H9 (cell line): ENCODE results near the gene ZNF750. TPM values are rescaled to one million over a fixed set of nuclear protein-coding genes. Genes with fewer than 3 reads are reported as not detected.
A peak's percentile ranks its signal among the peaks of the same experiment; 100 is the strongest.

ENCODE experiments used
- DNase-seq: peaks from one replicate; pipeline ENCODE4 v3.0.0-alpha.2; 2017
- H2AFZ ChIP-seq: one replicate; pipeline ENCODE4 v1.6.1; 2013; ENCODE audit warnings: mild to moderate bottlenecking, low read length, control low read depth, moderate library complexity
- H2AK5ac ChIP-seq: 2 replicates; pipeline ENCODE4 v1.6.1; 2013; ENCODE audit warnings: low read length, control low read depth, mixed read lengths; ENCODE audit not compliant: insufficient read length
- H2BK120ac ChIP-seq: one replicate; pipeline ENCODE4 v1.6.1; 2013; ENCODE audit warnings: low read depth, mild to moderate bottlenecking, low read length, control low read depth, inconsistent platforms; ENCODE audit not compliant: poor library complexity, severe bottlenecking
- H2BK12ac ChIP-seq: 2 replicates; pipeline ENCODE4 v1.6.1; 2013; ENCODE audit warnings: low read length, control low read depth, mixed read lengths, low read depth; ENCODE audit not compliant: insufficient read length
- H2BK15ac ChIP-seq: 2 replicates; pipeline ENCODE4 v1.6.1; 2013; ENCODE audit warnings: low read depth, low read length, control low read depth
- H2BK20ac ChIP-seq: one replicate; pipeline ENCODE4 v1.6.1; 2013; ENCODE audit warnings: low read depth, mild to moderate bottlenecking, low read length, control low read depth, inconsistent platforms; ENCODE audit not compliant: poor library complexity, severe bottlenecking
- H2BK5ac ChIP-seq: 2 replicates; pipeline ENCODE4 v1.6.1; 2013; ENCODE audit warnings: low read length, control low read depth, mixed read lengths; ENCODE audit not compliant: insufficient read length
- H3K14ac ChIP-seq: 2 replicates; pipeline ENCODE4 v1.6.1; 2013; ENCODE audit warnings: low read length, control low read depth; ENCODE audit not compliant: insufficient read depth
- H3K18ac ChIP-seq: 2 replicates; pipeline ENCODE4 v1.6.1; 2013; ENCODE audit warnings: low read depth, mild to moderate bottlenecking, mixed read lengths, low read length, control low read depth; ENCODE audit not compliant: insufficient read length
- H3K23ac ChIP-seq: 2 replicates; pipeline ENCODE4 v1.6.1; 2013; ENCODE audit warnings: low read length, control low read depth, mixed read lengths, low read depth; ENCODE audit not compliant: insufficient read length
- H3K23me2 ChIP-seq: 2 replicates; pipeline ENCODE4 v1.6.1; 2013; ENCODE audit warnings: low read depth, mild to moderate bottlenecking, mixed read lengths, low read length, control low read depth; ENCODE audit not compliant: insufficient read length, poor library complexity, severe bottlenecking
- H3K27ac ChIP-seq: 2 replicates; pipeline ENCODE4 v1.5.1; 2013; ENCODE audit warnings: low read length, control low read depth, mixed read lengths, low read depth; ENCODE audit not compliant: insufficient read length
- H3K27me3 ChIP-seq: 2 replicates; pipeline ENCODE4 v1.6.1; 2013; ENCODE audit warnings: low read length, control low read depth, inconsistent platforms; ENCODE audit not compliant: insufficient read depth
- H3K4ac ChIP-seq: 2 replicates; pipeline ENCODE4 v1.6.1; 2013; ENCODE audit warnings: low read depth, mild to moderate bottlenecking, control low read depth, inconsistent platforms, low read length, moderate library complexity
- H3K4me1 ChIP-seq: 2 replicates; pipeline ENCODE4 v1.6.1; 2013; ENCODE audit warnings: low read length, control low read depth, inconsistent platforms; ENCODE audit not compliant: insufficient read depth
- H3K4me2 ChIP-seq: 2 replicates; pipeline ENCODE4 v1.6.1; 2013; ENCODE audit warnings: low read length, control low read depth, mixed read lengths; ENCODE audit not compliant: insufficient read length, insufficient read depth
- H3K56ac ChIP-seq: 2 replicates; pipeline ENCODE4 v1.6.1; 2013; ENCODE audit warnings: low read depth, mild to moderate bottlenecking, mixed read lengths, low read length, control low read depth; ENCODE audit not compliant: insufficient read length
- H3K79me1 ChIP-seq: 2 replicates; pipeline ENCODE4 v1.6.1; 2013; ENCODE audit warnings: low read depth, mild to moderate bottlenecking, moderate library complexity, low read length, control low read depth, inconsistent platforms; ENCODE audit not compliant: insufficient read depth, poor library complexity, severe bottlenecking
- H3K79me2 ChIP-seq: 2 replicates; pipeline ENCODE4 v1.6.1; 2013; ENCODE audit warnings: low read length, control low read depth, inconsistent platforms; ENCODE audit not compliant: insufficient read depth
- H3K9ac ChIP-seq: 2 replicates; pipeline ENCODE4 v1.6.1; 2013; ENCODE audit warnings: low read length, control low read depth, mixed read lengths; ENCODE audit not compliant: insufficient read length; ENCODE audit errors: extremely low read depth
- H3K9me3 ChIP-seq: one replicate; pipeline ENCODE4 v1.6.1; 2013; ENCODE audit warnings: low read depth, low read length, inconsistent platforms; ENCODE audit not compliant: control insufficient read depth
- H3T11ph ChIP-seq: one replicate; pipeline ENCODE4 v1.6.1; 2013; ENCODE audit warnings: mild to moderate bottlenecking, low read length, control low read depth, inconsistent platforms
- H4K20me1 ChIP-seq: one replicate; pipeline ENCODE4 v1.6.1; 2013; ENCODE audit not compliant: control insufficient read depth, insufficient read length, insufficient read depth
- H4K5ac ChIP-seq: 2 replicates; pipeline ENCODE4 v1.6.1; 2013; ENCODE audit warnings: low read depth, mild to moderate bottlenecking, mixed read lengths, low read length, control low read depth; ENCODE audit not compliant: insufficient read length
- H4K8ac ChIP-seq: replicated peaks from 2 replicates; pipeline ENCODE4 v1.6.1; 2013; ENCODE audit warnings: low read length, control low read depth, mixed read lengths, low read depth; ENCODE audit not compliant: insufficient read length
- H4K91ac ChIP-seq: 2 replicates; pipeline ENCODE4 v1.6.1; 2013; ENCODE audit warnings: low read depth, mild to moderate bottlenecking, moderate library complexity, mixed read lengths, low read length, control low read depth; ENCODE audit not compliant: insufficient read length
- H3K27ac Mint-ChIP-seq, 3 experiments: 2 replicates in 2 of 3; 3 replicates in 1 of 3; pipeline ENCODE4 v1.8.0; 2020 to 2021; ENCODE audit warnings: mixed read lengths in 3 of 3, mild to moderate bottlenecking in 1 of 3, moderate library complexity in 1 of 3
- H3K27me3 Mint-ChIP-seq: 2 replicates; pipeline ENCODE4 v1.8.0; 2021; ENCODE audit warnings: low read depth, mild to moderate bottlenecking, moderate library complexity, mixed read lengths
- H3K36me3 Mint-ChIP-seq, 3 experiments: 2 replicates in 2 of 3; 3 replicates in 1 of 3; pipeline ENCODE4 v1.8.0; 2020 to 2021; ENCODE audit warnings: low read depth in 3 of 3, mixed read lengths in 3 of 3; ENCODE audit not compliant: insufficient read depth in 1 of 3
- H3K4me1 Mint-ChIP-seq, 2 experiments: 2 replicates each; pipeline ENCODE4 v1.8.0; 2020; ENCODE audit warnings: mixed read lengths in 2 of 2
- H3K4me3 Mint-ChIP-seq, 2 experiments: 2 replicates in 1 of 2; 3 replicates in 1 of 2; pipeline ENCODE4 v1.8.0; 2020 to 2021; ENCODE audit warnings: mild to moderate bottlenecking in 2 of 2, mixed read lengths in 2 of 2, moderate library complexity in 1 of 2
- H3K9me3 Mint-ChIP-seq, 2 experiments: 2 replicates in 1 of 2; 3 replicates in 1 of 2; pipeline ENCODE4 v1.8.0; 2020; ENCODE audit warnings: mild to moderate bottlenecking in 2 of 2, mixed read lengths in 2 of 2, moderate library complexity in 1 of 2
- CTCF ChIP-seq: fragments of 200-600 bp; sonication (generic); conservative IDR thresholded peaks from 3 replicates; pipeline ENCODE4 v1.8.0; 2021; ENCODE audit warnings: antibody characterized with exemption, mild to moderate bottlenecking
- WGBS: extraction: QIAGEN DNeasy Blood & Tissue Kit; methylation state at CpG from one replicate; pipeline ENCODE4 v1.1.7; 2013; ENCODE audit warnings: missing lambda C conversion rate, low lambda C conversion rate, mixed read lengths; ENCODE audit not compliant: insufficient read length; ENCODE audit errors: extremely low coverage; 5-methylcytosine and 5-hydroxymethylcytosine counted together
- total RNA-seq: library from RNA; stranded (reverse); gene quantifications from 2 replicates; pipeline ENCODE4 v1.2.1, GENCODE V29; 2021

The ZNF750 gene
- total RNA-seq, 1 experiment from 2014 or later: not detected

GRCh38 chr17:82836823-82837357, 2.9 kb downstream of the ZNF750 start:
- H3K4me2 ChIP-seq: no peak overlapping the region
- Mint-ChIP-seq H3K9me3 (no peaks in the 10 kb centered on the region), H3K36me3 (peaks cover 0 to 21% (median 13%) of the 10 kb centered on the region in 3 experiments; a peak in 6 of 7 replicates), H3K4me3 (no peak overlapping the region), H3K4me1 (peaks cover 31 to 35% of the 10 kb centered on the region in 2 experiments), H3K27me3 (no peaks in the 10 kb centered on the region), H3K27ac (peak overlapping the region in 2 of 3 experiments; percentile 1 to 20; a peak in 1 of 7 replicates)
- H3K79me2 ChIP-seq: no peaks in the 10 kb centered on the region
- H2BK12ac ChIP-seq: no peak overlapping the region
- H3T11ph ChIP-seq: no peak overlapping the region
- H4K5ac ChIP-seq: no peak overlapping the region
- H3K18ac ChIP-seq: no peak overlapping the region
- H2BK20ac ChIP-seq: no peak overlapping the region
- no peak overlapping the region for H3K56ac ChIP-seq
- DNase-seq: no peak
- H3K4me1 ChIP-seq: 0 out of 2 replicates have a peak, but pooled peaks cover 1% of the 10 kb centered on the region
- peak; percentile 49; the same call in 2 of the 3 replicates for TF ChIP-seq CTCF
- H4K8ac ChIP-seq: no peak overlapping the region
- no peaks in the 10 kb centered on the region for H3K79me1 ChIP-seq
- H2AFZ ChIP-seq: no peak overlapping the region
- H3K23ac ChIP-seq: no peak overlapping the region
- H2BK5ac ChIP-seq: no peak overlapping the region
- H3K27me3 ChIP-seq: no peaks in the 10 kb centered on the region
- H3K4ac ChIP-seq: no peak overlapping the region
- no peaks in the 10 kb centered on the region for H3K9me3 ChIP-seq
- H3K23me2 ChIP-seq: no peaks in the 10 kb centered on the region
- H4K91ac ChIP-seq: no peak overlapping the region
- no peak overlapping the region for H3K27ac ChIP-seq
- H2AK5ac ChIP-seq: no peak overlapping the region
- H3K14ac ChIP-seq: no peak overlapping the region
- H3K9ac ChIP-seq: no peak overlapping the region
- no CpG with 5 or more reads among the region's 12 CpGs for WGBS
- no peak overlapping the region for H2BK120ac ChIP-seq
- no peaks in the 10 kb centered on the region for H4K20me1 ChIP-seq
- H2BK15ac ChIP-seq: no peak overlapping the region
